ENCODE data around the gene CCDC146. TPM values are rescaled to one million over a fixed set of nuclear protein-coding genes. Genes with fewer than 3 reads are reported as not detected.
"Not testable (repeated sequence)": the region's sequence is repeated elsewhere in the genome, so short reads cannot be mapped to it uniquely, and the experiment has no call there.

CCDC146 gene
- total RNA-seq, 4 donors from 2014 or later: 7.9 to 37.4 (median 26.5) TPM

GRCh38 chr7:77138668-77139067, 16.3 kb downstream of the CCDC146 start:
- H3K36me3 ChIP-seq; H3K9me3 ChIP-seq; H3K27ac ChIP-seq; H3K27me3 ChIP-seq; H3K4me3 ChIP-seq; H3K4me1 ChIP-seq; DNase-seq; intact Hi-C loops (cut with DNase I; ENCODE audit: low total_unique reads): not testable (repeated sequence)
- in situ Hi-C loops (cut with MboI; ENCODE audit: low pct_ligation_motif_present in 1 of 4, low pct_unique_long_range_greater_than_20kb in 1 of 4, low sequenced_read_pairs in 3 of 4): loop anchor here in 1 of 4 donors (25.0 kb wide), 1 partner anchor 99 kb away; no protein-coding TSS in a partner anchor
- 89% methylated on average over 2 of the region's 2 CpGs; no CpG with 5 or more reads in 1 of the 2 donors for WGBS, 2 donors (ENCODE audit: low coverage in 1 of 2)

GRCh38 chr7:77140291-77140690, 17.9 kb downstream of the CCDC146 start:
- DNase-seq; intact Hi-C loops (cut with DNase I; ENCODE audit: low total_unique reads); H3K4me3 ChIP-seq; H3K27ac ChIP-seq; H3K36me3 ChIP-seq; H3K9me3 ChIP-seq; H3K27me3 ChIP-seq; H3K4me1 ChIP-seq: not testable (repeated sequence)
- in situ Hi-C loops (cut with MboI; ENCODE audit: low pct_ligation_motif_present in 1 of 4, low pct_unique_long_range_greater_than_20kb in 1 of 4, low sequenced_read_pairs in 3 of 4): loop anchor here in 1 of 4 donors (25.0 kb wide), 1 partner anchor 97 kb away; no protein-coding TSS in a partner anchor
- WGBS, 2 donors (ENCODE audit: low coverage in 1 of 2): 95 to 100% methylated on average over 1 to 4 of the region's 4 CpGs

GRCh38 chr7:77152232-77152631, 29.8 kb downstream of the CCDC146 start:
- H3K27ac ChIP-seq; in situ Hi-C loops (cut with MboI; ENCODE audit: low pct_ligation_motif_present in 1 of 4, low pct_unique_long_range_greater_than_20kb in 1 of 4, low sequenced_read_pairs in 3 of 4); H3K36me3 ChIP-seq; H3K4me1 ChIP-seq; H3K9me3 ChIP-seq; intact Hi-C loops (cut with DNase I; ENCODE audit: low total_unique reads); H3K27me3 ChIP-seq; DNase-seq; H3K4me3 ChIP-seq: not testable (repeated sequence)

GRCh38 chr7:77154917-77155464, 32.6 kb downstream of the CCDC146 start:
- DNase-seq, H3K27ac ChIP-seq: not testable (repeated sequence)
- 47 to 60% methylated on average over 1 to 3 of the region's 3 CpGs for WGBS, 2 donors (ENCODE audit: low coverage in 1 of 2)

GRCh38 chr7:77155601-77156377, 33.4 kb downstream of the CCDC146 start:
- H3K27ac ChIP-seq; H3K36me3 ChIP-seq; intact Hi-C loops (cut with DNase I; ENCODE audit: low total_unique reads); in situ Hi-C loops (cut with MboI; ENCODE audit: low pct_ligation_motif_present in 1 of 4, low pct_unique_long_range_greater_than_20kb in 1 of 4, low sequenced_read_pairs in 3 of 4); H3K4me3 ChIP-seq; H3K4me1 ChIP-seq; H3K9me3 ChIP-seq; H3K27me3 ChIP-seq; DNase-seq: not testable (repeated sequence)
- 68 to 78% methylated on average over 2 to 5 of the region's 5 CpGs for WGBS, 2 donors (ENCODE audit: low coverage in 1 of 2)

More at GRCh38 chr7:77154917-77155464, 32.6 kb downstream of the CCDC146 start:
- H3K36me3 ChIP-seq; H3K4me3 ChIP-seq; H3K9me3 ChIP-seq; H3K27me3 ChIP-seq; in situ Hi-C loops (cut with MboI; ENCODE audit: low pct_ligation_motif_present in 1 of 4, low pct_unique_long_range_greater_than_20kb in 1 of 4, low sequenced_read_pairs in 3 of 4); H3K4me1 ChIP-seq; intact Hi-C loops (cut with DNase I; ENCODE audit: low total_unique reads): not testable (repeated sequence)

GRCh38 chr7:77157034-77157433, 34.6 kb downstream of the CCDC146 start:
- H3K36me3 ChIP-seq; H3K27ac ChIP-seq; in situ Hi-C loops (cut with MboI; ENCODE audit: low pct_ligation_motif_present in 1 of 4, low pct_unique_long_range_greater_than_20kb in 1 of 4, low sequenced_read_pairs in 3 of 4); DNase-seq; H3K9me3 ChIP-seq; H3K4me1 ChIP-seq; H3K4me3 ChIP-seq; H3K27me3 ChIP-seq; intact Hi-C loops (cut with DNase I; ENCODE audit: low total_unique reads): not testable (repeated sequence)
- no CpG with 5 or more reads among the region's 1 CpG for WGBS, 2 donors (ENCODE audit: low coverage in 1 of 2)

- DNase-seq: no peak
- Histone ChIP-seq H3K4me3 (no peak overlapping the region), H3K4me1 (peaks cover 0 to 5% (median 0%) of the 10 kb centered on the region in 4 donors), H3K36me3 (no peaks in the 10 kb centered on the region), H3K27me3 (no peaks in the 10 kb centered on the region), H3K9me3 (no peaks in the 10 kb centered on the region), H3K27ac (no peak overlapping the region)
- intact Hi-C loops (cut with DNase I; ENCODE audit: low total_unique reads) (no loop called here), in situ Hi-C loops (cut with MboI; ENCODE audit: low pct_ligation_motif_present in 1 of 4, low pct_unique_long_range_greater_than_20kb in 1 of 4, low sequenced_read_pairs in 3 of 4) (no loop called here)
- WGBS, 2 donors (ENCODE audit: low coverage in 1 of 2): 42 to 45% methylated on average over 1 of the region's 1 CpG
- no peak for TF ChIP-seq EP300 (IDR thresholded peaks at IDR 0.05; ENCODE audit: low read depth)
- no peak for TF ChIP-seq POLR2A (IDR thresholded peaks at IDR 0.05)
- no peak for TF ChIP-seq CTCF (IDR thresholded peaks at IDR 0.05)
Observed at GRCh38 chr7:77157446-77157845, 35.0 kb downstream of the CCDC146 start.

- intact Hi-C loops (cut with DNase I; ENCODE audit: low total_unique reads); H3K27ac ChIP-seq; H3K27me3 ChIP-seq; H3K4me1 ChIP-seq; H3K4me3 ChIP-seq; DNase-seq; H3K36me3 ChIP-seq; H3K9me3 ChIP-seq; in situ Hi-C loops (cut with MboI; ENCODE audit: low pct_ligation_motif_present in 1 of 4, low pct_unique_long_range_greater_than_20kb in 1 of 4, low sequenced_read_pairs in 3 of 4): not testable (repeated sequence)
- 79 to 89% methylated on average over 4 of the region's 4 CpGs for WGBS, 2 donors (ENCODE audit: low coverage in 1 of 2)
Observed at GRCh38 chr7:77171073-77171472, 48.7 kb downstream of the CCDC146 start.

- H3K36me3 ChIP-seq; H3K4me3 ChIP-seq; DNase-seq; H3K27ac ChIP-seq; H3K4me1 ChIP-seq; in situ Hi-C loops (cut with MboI; ENCODE audit: low pct_ligation_motif_present in 1 of 4, low pct_unique_long_range_greater_than_20kb in 1 of 4, low sequenced_read_pairs in 3 of 4); H3K27me3 ChIP-seq; H3K9me3 ChIP-seq; intact Hi-C loops (cut with DNase I; ENCODE audit: low total_unique reads): not testable (repeated sequence)
- WGBS, 2 donors (ENCODE audit: low coverage in 1 of 2): 84 to 87% methylated on average over 3 to 6 of the region's 6 CpGs
Observed at GRCh38 chr7:77172437-77173172, 50.2 kb downstream of the CCDC146 start.
